HepG2 (cell line): ENCODE measurements around the gene BCO2. TPM values are rescaled to one million over a fixed set of nuclear protein-coding genes. Genes with fewer than 3 reads are reported as not detected.

Experiments
- ATAC-seq: fragments of 200-7000 bp; cut with Tn5 transposase; 3 replicates; pipeline ENCODE4 v1.9.1; 2020; ENCODE audit warnings: mild to moderate bottlenecking, moderate library complexity
- BruUV-seq: library from RNA; stranded (reverse); fragments of 400-500 nt; replicated peaks from 2 replicates; lab custom pipeline; 2021; lab: Mats Ljungman, UMichigan
- CTCF ChIA-PET: fragments of 300-600 bp; formaldehyde crosslinking; extraction: SDS; loops from one replicate; lab custom pipeline; 2021; ENCODE audit warnings: low total read pairs, inconsistent platforms, low intra/inter-chr PET ratio; lab: Yijun Ruan, JAX
- POLR2A ChIA-PET: fragments of 350-600 bp; sonication (Branson Sonifier 250); formaldehyde crosslinking; loops from one replicate; lab custom pipeline; 2020; ENCODE audit warnings: antibody characterized with exemption, inconsistent platforms; lab: Yijun Ruan, JAX
- DNase-seq: peaks from one replicate; pipeline ENCODE4 v3.0.0-alpha.2; 2015; ENCODE audit warnings: low spot score
- FAIRE-seq: peaks from 3 replicates; lab custom pipeline; 2011; peaks lifted over from hg19 to GRCh38; lab: Jason Lieb, UNC
- H2AFZ ChIP-seq: one replicate; pipeline ENCODE4 v1.6.1; 2011; ENCODE audit warnings: low read length, inconsistent platforms
- H3K27ac ChIP-seq: fragments of 300-600 bp; 3 replicates; pipeline ENCODE4 v1.8.0; 2011; ENCODE audit warnings: mixed run types, mild to moderate bottlenecking, mixed read lengths, low read length, inconsistent platforms; ENCODE audit not compliant: insufficient read depth; ENCODE audit errors: extremely low read length
- H3K27me3 ChIP-seq, 2 experiments: fragments of 200-600 bp in 1 of 2; 2 replicates in 1 of 2; 3 replicates in 1 of 2; pipeline versions ENCODE4 v1.6.0 to v1.8.0; 2011; ENCODE audit warnings: low read length in 2 of 2, mild to moderate bottlenecking in 2 of 2, moderate library complexity in 2 of 2, inconsistent platforms in 1 of 2; ENCODE audit not compliant: insufficient read depth in 2 of 2, control insufficient read depth in 1 of 2
- H3K36me3 ChIP-seq, 2 experiments: fragments of 200-600 bp in 1 of 2; replicated peaks in 1 of 2; 2 replicates in 1 of 2; 3 replicates in 1 of 2; pipeline versions ENCODE4 v1.5.1 to v1.8.0; 2011; ENCODE audit warnings: low read length in 2 of 2, inconsistent platforms in 1 of 2; ENCODE audit not compliant: insufficient read depth in 2 of 2, control insufficient read depth in 1 of 2
- H3K4me1 ChIP-seq: 2 replicates; pipeline ENCODE4 v1.5.1; 2012; ENCODE audit warnings: low read length, inconsistent platforms; ENCODE audit not compliant: insufficient read depth
- H3K4me2 ChIP-seq: 2 replicates; pipeline ENCODE4 v1.6.0; 2011; ENCODE audit warnings: low read depth, low read length, inconsistent platforms
- H3K4me3 ChIP-seq, 3 experiments: fragments of 200-600 bp in 1 of 3; sonication (generic), shearing (Covaris generic) in 1 of 3; replicated peaks in 1 of 3; 2 replicates each; pipeline ENCODE4 v1.5.1; 2011 to 2016; ENCODE audit warnings: low read length in 3 of 3, inconsistent platforms in 2 of 3, low read depth in 2 of 3, mild to moderate bottlenecking in 2 of 3, control low read depth in 1 of 3, mixed read lengths in 1 of 3; ENCODE audit not compliant: insufficient read depth in 1 of 3
- H3K79me2 ChIP-seq: one replicate; pipeline ENCODE4 v1.6.1; 2011; ENCODE audit warnings: low read length, inconsistent platforms; ENCODE audit not compliant: insufficient read depth
- H3K9ac ChIP-seq: 2 replicates; pipeline ENCODE4 v1.6.0; 2011; ENCODE audit warnings: mild to moderate bottlenecking, low read depth, low read length, inconsistent platforms; ENCODE audit not compliant: insufficient read depth
- H3K9me3 ChIP-seq: 2 replicates; pipeline ENCODE4 v1.5.1; 2012; ENCODE audit warnings: mild to moderate bottlenecking, low read length
- H4K20me1 ChIP-seq: 2 replicates; pipeline ENCODE4 v1.6.0; 2011; ENCODE audit warnings: inconsistent platforms, mild to moderate bottlenecking, low read length, moderate library complexity; ENCODE audit not compliant: insufficient read depth
- ARHGAP35 ChIP-seq: sonication (generic); formaldehyde crosslinking; IDR thresholded peaks from 2 replicates; pipeline ENCODE4 v1.9.0; 2022; ENCODE audit warnings: mild to moderate bottlenecking, inconsistent platforms, moderate library complexity, missing genetic modification reagents, borderline replicate concordance
- ARNT ChIP-seq: fragments of 450-650 bp; IDR thresholded peaks from 2 replicates; pipeline ENCODE4 v1.6.1; 2017
- ELF1 ChIP-seq: sonication (generic); formaldehyde crosslinking; IDR thresholded peaks from 2 replicates; pipeline ENCODE4 v1.4.0; 2020; ENCODE audit warnings: missing genetic modification reagents
- FOXO1 ChIP-seq: sonication (generic); formaldehyde crosslinking; IDR thresholded peaks from 2 replicates; pipeline ENCODE4 v1.4.0; 2020; ENCODE audit warnings: missing genetic modification reagents
- GPN1 ChIP-seq: sonication (generic); formaldehyde crosslinking; IDR thresholded peaks from 2 replicates; pipeline ENCODE4 v1.5.1; 2020; ENCODE audit warnings: missing genetic modification reagents, borderline replicate concordance
- RELA ChIP-seq: sonication (generic); formaldehyde crosslinking; IDR thresholded peaks from 2 replicates; pipeline ENCODE4 v1.4.0; 2020; ENCODE audit warnings: missing genetic modification reagents
- RFXAP ChIP-seq: sonication (generic); formaldehyde crosslinking; IDR thresholded peaks from 2 replicates; pipeline ENCODE4 v1.4.0; 2020; ENCODE audit warnings: missing genetic modification reagents, borderline replicate concordance
- SETDB1 ChIP-seq: sonication (generic); formaldehyde crosslinking; IDR thresholded peaks from 2 replicates; pipeline ENCODE4 v1.5.1; 2020; ENCODE audit warnings: missing genetic modification reagents, mild to moderate bottlenecking, borderline replicate concordance
- TEF ChIP-seq: sonication (generic); formaldehyde crosslinking; IDR thresholded peaks from 2 replicates; pipeline ENCODE4 v1.5.0; 2020; ENCODE audit warnings: missing genetic modification reagents
- TFDP1 ChIP-seq: IDR thresholded peaks from 2 replicates; pipeline ENCODE4 v1.6.1; 2016; ENCODE audit warnings: missing compliant biosample characterization, missing genetic modification reagents, borderline replicate concordance
- ZBTB8A ChIP-seq: sonication (generic); formaldehyde crosslinking; IDR thresholded peaks from 2 replicates; pipeline ENCODE4 v1.4.0; 2020; ENCODE audit warnings: mild to moderate bottlenecking, low read depth, missing genetic modification reagents, borderline replicate concordance
- ZNF160 ChIP-seq: sonication (generic); formaldehyde crosslinking; IDR thresholded peaks from 2 replicates; pipeline ENCODE4 v1.8.0; 2022; ENCODE audit warnings: mild to moderate bottlenecking, inconsistent platforms, missing genetic modification reagents
- ZNF235 ChIP-seq: sonication (generic); formaldehyde crosslinking; IDR thresholded peaks from 2 replicates; pipeline ENCODE4 v1.8.1; 2023; ENCODE audit warnings: mild to moderate bottlenecking, missing genetic modification reagents, borderline replicate concordance
- WGBS: methylation state at CpG from one replicate; pipeline ENCODE4 v1.1.6; 2017; ENCODE audit warnings: low lambda C conversion rate; 5-methylcytosine and 5-hydroxymethylcytosine counted together
- in situ Hi-C: cut with HindIII; loops from 2 replicates; pipeline ENCODE4 v1.10.0; 2017; ENCODE audit warnings: low pct_unique_long_range_greater_than_20kb; ENCODE audit not compliant: extremely low pct_ligation_motif_present
- intact Hi-C: fragments of 100-400 bp; cut with micrococcal nuclease; formaldehyde crosslinking; loops from one replicate; pipeline ENCODE4 v1.10.0; 2022; ENCODE audit not compliant: unreplicated experiment
- polyA plus RNA-seq, 8 experiments: library from polyadenylated mRNA; depleted of rRNA in 3 of 8; stranded (reverse) in 7 of 8; unstranded in 1 of 8; fragments of >200 nt; fragmentation: Illumina TruSeq in 4 of 8; extraction: Trizol in 4 of 8; gene quantifications; 2 replicates each; pipeline versions ENCODE4 v1.2.1 to v1.2.3, GENCODE V29; 2011 to 2016; ENCODE audit warnings: low read depth in 4 of 8, missing spikeins in 1 of 8, mixed read lengths in 1 of 8; ENCODE audit not compliant: insufficient read depth in 1 of 8
- total RNA-seq, 5 experiments: library from RNA; depleted of rRNA; stranded (reverse); fragments of >200 nt; fragmentation: Illumina TruSeq; extraction: Trizol; gene quantifications; 2 replicates each; pipeline ENCODE4 v1.2.3, GENCODE V29; 2016; ENCODE audit warnings: low read depth in 1 of 5
- TF ChIP-seq, protein P1 (sequence below): sonication (generic); formaldehyde crosslinking; IDR thresholded peaks from 2 replicates; pipeline ENCODE4 v1.4.0; 2020; ENCODE audit warnings: missing genetic modification reagents
- TF ChIP-seq, protein P2 (sequence below): sonication (generic); formaldehyde crosslinking; IDR thresholded peaks from 2 replicates; pipeline ENCODE4 v1.8.0; 2022; ENCODE audit warnings: mild to moderate bottlenecking, missing genetic modification reagents; ENCODE audit not compliant: insufficient replicate concordance
- TF ChIP-seq, protein P3 (sequence below): sonication (generic); formaldehyde crosslinking; IDR thresholded peaks from 2 replicates; pipeline ENCODE4 v1.4.0; 2020; ENCODE audit warnings: missing genetic modification reagents

Gene BCO2
- total and polyA plus RNA-seq, 2 of the 13 experiments (the other 11 are each of a cell fraction or from before 2014, with no cell fraction given): 0.38 to 0.58 TPM

GRCh38 chr11:112229746-112230433 is 54.6 kb downstream of the BCO2 start:
- Histone ChIP-seq H2AFZ (no peak overlapping the region), H3K4me1 (peaks cover 61% of the 10 kb centered on the region), H3K27ac (no peak overlapping the region), H3K9me3 (no peaks in the 10 kb centered on the region), H3K4me3 (no peak overlapping the region), H4K20me1 (no peaks in the 10 kb centered on the region), H3K4me2 (no peak overlapping the region), H3K9ac (no peak overlapping the region), H3K27me3 (no peaks in the 10 kb centered on the region; a peak in 1 of 5 replicates), H3K36me3 (peaks cover 4 to 26% of the 10 kb centered on the region in 2 experiments; a peak in 4 of 5 replicates), H3K79me2 (peaks cover 18% of the 10 kb centered on the region)
- no peak for DNase-seq
- ChIA-PET CTCF (no interaction called here), POLR2A (no interaction called here)
- BruUV-seq: no TSS peak
- no peak for ATAC-seq
- in situ Hi-C loops (loop anchor here (10.0 kb wide), 1 partner anchor 225 kb away; no protein-coding TSS in a partner anchor), intact Hi-C loops (loop anchor here (10.0 kb wide), 1 partner anchor 565 kb away; no protein-coding TSS in a partner anchor)
- TF ChIP-seq SETDB1 (CRISPR knock-in tag): no peak
- no peak for TF ChIP-seq TFDP1 (CRISPR knock-in tag)
- TF ChIP-seq, protein P1, sequence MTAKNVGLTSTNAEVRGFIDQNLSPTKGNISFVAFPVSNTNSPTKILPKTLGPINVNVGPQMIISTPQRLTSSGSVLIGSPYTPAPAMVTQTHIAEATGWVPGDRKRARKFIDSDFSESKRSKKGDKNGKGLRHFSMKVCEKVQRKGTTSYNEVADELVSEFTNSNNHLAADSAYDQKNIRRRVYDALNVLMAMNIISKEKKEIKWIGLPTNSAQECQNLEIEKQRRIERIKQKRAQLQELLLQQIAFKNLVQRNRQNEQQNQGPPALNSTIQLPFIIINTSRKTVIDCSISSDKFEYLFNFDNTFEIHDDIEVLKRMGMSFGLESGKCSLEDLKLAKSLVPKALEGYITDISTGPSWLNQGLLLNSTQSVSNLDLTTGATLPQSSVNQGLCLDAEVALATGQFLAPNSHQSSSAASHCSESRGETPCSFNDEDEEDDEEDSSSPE (CRISPR knock-in tag): no peak
- TF ChIP-seq ZBTB8A: no peak
- no peak for TF ChIP-seq FOXO1
- TF ChIP-seq, protein P2, sequence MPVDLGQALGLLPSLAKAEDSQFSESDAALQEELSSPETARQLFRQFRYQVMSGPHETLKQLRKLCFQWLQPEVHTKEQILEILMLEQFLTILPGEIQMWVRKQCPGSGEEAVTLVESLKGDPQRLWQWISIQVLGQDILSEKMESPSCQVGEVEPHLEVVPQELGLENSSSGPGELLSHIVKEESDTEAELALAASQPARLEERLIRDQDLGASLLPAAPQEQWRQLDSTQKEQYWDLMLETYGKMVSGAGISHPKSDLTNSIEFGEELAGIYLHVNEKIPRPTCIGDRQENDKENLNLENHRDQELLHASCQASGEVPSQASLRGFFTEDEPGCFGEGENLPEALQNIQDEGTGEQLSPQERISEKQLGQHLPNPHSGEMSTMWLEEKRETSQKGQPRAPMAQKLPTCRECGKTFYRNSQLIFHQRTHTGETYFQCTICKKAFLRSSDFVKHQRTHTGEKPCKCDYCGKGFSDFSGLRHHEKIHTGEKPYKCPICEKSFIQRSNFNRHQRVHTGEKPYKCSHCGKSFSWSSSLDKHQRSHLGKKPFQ (CRISPR knock-in tag): no peak
- no peak for TF ChIP-seq ZNF160
- TF ChIP-seq ELF1: no peak
- TF ChIP-seq, protein P3, sequence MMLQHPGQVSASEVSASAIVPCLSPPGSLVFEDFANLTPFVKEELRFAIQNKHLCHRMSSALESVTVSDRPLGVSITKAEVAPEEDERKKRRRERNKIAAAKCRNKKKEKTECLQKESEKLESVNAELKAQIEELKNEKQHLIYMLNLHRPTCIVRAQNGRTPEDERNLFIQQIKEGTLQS (CRISPR knock-in tag): no peak
- TF ChIP-seq GPN1: no peak
- no peak for TF ChIP-seq RFXAP
- TF ChIP-seq ARHGAP35 (CRISPR knock-in tag): no peak
- TF ChIP-seq TEF (CRISPR knock-in tag): no peak
- no peak for TF ChIP-seq RELA
- TF ChIP-seq ZNF235: no peak
- no peak for TF ChIP-seq ARNT
- FAIRE-seq: no peak
- 83% methylated on average over 3 of the region's 3 CpGs for WGBS
